NCI-H2227 treated with DMSO at 0.1 percent for 48 hours (cell line): ENCODE results near the gene MSLN.

Experiments
- DNase-seq: peaks from one replicate; lab custom pipeline; 2025; lab: John Stamatoyannopoulos, UW

The MSLN gene

DNA sequence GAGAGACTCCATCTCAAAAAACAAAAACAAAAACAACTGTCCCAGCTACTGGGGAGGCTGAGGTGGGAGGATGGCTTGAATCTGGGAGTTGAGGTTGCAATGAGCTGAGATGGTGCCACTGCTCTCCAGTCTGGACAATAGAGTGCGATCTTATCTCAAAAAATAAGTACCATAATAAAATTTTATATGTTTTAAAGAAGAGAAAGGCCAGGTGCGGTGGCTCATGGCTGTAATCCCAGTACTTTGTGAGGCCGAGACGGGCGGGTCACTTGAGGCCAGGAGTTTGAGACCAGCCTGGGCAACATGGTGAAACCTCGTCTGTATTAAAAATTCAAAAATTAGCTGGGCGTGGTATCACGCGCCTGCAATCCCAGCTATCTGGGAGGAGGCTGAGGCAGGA is 16.3 kb downstream of the MSLN start:
- no peak for DNase-seq

- no peak for DNase-seq
Observed at GRCh38 chr16:777826-778225, 17.3 kb downstream of the MSLN start.

DNA sequence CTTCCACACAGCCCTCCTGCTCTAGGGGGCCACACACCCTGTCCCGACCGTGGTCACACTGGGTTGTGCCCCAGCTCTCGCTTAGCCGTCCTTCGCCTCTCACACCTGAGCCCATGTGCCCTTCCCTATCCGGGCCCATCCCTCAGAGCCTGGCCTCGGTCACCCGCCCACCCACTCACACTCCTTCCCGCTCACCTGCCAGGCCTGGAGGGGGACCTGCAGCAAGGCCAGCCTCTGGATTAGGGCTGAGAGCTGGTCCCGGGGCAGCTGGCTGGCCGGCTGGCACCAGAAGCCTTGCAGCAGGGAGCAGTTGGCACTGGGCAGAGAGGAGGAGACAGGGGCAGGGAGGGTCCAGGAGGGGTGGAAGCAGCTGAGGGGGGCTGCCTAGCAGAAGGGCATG is 17.9 kb downstream of the MSLN start:
- no peak for DNase-seq

- DNase-seq: no peak
Observed at GRCh38 chr16:778909-779527, 18.5 kb downstream of the MSLN start.

DNA sequence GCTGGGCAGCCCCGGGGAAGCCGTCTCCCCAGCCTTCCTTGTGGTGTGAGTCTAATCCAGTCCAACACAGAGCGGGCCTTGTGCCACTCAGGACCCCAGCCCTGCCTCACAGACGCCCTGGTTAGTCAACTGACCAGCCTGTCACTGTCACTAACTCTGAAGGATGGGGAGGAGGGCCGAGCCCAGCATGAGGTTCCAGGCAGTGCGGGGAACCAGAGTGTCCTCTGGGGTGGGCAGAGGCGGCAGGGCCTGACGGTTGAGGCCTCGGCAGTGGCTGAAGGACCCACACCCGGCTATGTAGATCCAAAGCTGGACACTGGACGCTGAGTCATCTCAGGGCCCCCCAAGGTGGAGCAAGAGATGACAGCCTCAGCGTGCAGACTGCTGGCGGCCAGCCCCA is 19.0 kb downstream of the MSLN start:
- DNase-seq: no peak

GRCh38 chr16:780296-780695 is 19.8 kb downstream of the MSLN start:
- DNase-seq: no peak

DNA sequence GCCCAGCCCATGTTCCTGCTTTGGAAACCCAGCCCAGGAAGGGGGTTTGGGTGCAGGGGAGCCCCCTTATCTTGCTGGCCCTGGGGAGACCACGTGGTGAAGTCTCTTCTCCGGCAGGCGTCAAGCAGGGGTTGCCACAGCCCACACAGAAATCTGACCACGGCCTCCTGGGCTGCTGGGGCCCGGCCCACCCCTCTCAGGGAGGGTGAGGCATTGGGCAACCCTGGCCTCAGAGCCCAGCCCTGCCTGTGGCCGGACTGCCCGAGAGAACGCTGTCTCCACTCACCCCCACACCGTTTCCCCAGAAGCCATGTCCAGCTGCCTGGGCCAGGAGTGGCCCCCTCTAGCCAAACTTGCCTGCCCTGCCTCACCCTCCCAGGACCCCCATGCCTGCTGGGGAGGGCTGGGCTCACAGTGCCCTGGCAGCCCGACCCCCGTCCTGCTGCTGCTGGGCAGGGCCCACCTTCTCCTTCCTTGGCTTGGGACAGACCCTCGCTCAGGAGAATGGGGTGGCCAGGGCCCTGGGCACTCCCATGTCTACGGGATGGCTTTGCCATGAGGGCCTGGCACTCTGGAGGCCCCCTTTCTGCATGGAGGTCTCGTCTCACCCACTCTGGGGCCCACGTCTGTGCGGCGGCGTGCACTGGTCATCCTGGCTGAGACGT is 20.9 kb downstream of the MSLN start:
- DNase-seq: no peak

- no peak for DNase-seq
Observed at GRCh38 chr16:782258-782657, 21.7 kb downstream of the MSLN start.

DNA sequence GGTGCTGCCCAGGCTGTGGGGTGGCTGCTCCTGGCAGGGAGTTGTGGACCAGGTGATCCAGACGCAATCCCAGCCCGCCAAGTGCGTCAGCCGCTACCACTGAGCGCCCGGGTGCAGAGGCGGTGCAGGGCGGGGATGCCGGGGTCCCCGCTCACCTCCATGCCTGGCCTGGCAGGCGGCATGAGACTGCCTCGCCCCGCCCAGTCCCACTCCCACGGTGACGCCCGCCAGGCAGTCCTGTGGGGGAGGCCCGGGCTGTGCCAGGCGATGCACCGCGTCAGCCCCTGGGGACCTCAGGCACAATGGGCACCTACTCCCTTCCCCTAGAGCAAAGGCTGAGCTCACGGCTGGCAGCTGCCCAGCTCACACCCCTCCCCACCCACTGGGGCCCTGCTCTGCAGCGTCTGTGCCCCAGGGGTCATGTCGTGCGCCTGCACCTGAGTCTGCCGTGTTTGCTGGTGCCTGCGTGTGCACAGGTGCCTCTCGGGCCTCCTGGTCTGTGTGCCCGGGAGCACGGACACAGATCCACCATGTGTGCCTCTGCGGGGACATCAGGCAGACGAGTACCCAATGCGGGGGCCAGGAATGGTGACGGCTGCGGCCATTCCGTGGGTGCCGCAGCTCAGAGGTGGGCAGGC is 22.4 kb downstream of the MSLN start:
- no peak for DNase-seq

- no peak for DNase-seq
Observed at GRCh38 chr16:783404-784161, 23.0 kb downstream of the MSLN start.

- no peak for DNase-seq
Observed at GRCh38 chr16:784431-784830, 23.9 kb downstream of the MSLN start.

DNA sequence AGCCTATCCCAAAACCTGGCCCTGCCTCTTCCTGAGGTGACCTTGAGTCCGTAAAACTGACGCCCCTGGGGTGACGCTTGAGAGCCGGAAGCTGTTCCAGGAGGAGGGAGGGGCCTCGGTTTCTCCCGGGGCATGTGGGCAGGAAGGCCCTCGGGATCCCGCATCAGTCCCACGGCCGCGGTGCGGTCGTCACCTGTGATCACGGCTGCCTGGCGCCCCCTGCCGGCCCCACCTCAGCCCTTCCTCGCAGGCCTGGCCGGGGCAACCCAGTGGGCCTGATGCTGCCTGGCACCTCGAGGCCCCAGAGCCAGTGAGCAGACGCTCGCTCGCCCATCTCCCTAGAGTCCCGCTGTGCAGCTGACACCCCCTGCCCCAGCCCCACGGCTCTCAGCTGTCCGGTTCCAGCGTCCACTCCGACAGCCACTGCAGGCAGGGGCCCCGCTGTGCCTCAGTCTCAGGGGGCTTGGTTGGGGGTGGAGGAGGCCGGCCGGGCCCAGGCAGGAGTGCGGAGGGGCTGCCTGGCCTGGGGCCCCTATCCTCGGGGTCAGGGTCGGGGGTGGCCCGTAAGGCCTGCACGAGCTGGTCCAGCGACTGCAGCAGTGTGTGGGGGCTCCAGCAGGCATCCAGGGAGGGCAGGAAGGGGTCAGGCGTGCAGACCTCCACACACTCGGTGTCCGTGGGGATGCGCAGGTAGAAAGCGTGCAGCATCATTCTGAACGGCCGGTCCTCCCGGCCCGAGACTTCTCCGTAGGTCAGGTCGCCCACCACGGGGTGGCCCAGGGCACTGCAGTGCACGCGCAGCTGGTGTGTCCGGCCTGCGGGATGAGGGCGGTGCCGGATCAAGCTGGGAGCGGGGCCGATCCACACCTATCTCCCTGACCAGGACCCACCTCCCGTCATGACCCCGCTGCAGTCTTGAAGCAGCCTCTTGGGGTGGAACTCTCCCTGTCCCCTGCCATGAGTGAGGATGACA is 25.3 kb downstream of the MSLN start:
- DNase-seq: no peak

- no peak for DNase-seq
Observed at GRCh38 chr16:787321-787966, 26.9 kb downstream of the MSLN start.

DNA sequence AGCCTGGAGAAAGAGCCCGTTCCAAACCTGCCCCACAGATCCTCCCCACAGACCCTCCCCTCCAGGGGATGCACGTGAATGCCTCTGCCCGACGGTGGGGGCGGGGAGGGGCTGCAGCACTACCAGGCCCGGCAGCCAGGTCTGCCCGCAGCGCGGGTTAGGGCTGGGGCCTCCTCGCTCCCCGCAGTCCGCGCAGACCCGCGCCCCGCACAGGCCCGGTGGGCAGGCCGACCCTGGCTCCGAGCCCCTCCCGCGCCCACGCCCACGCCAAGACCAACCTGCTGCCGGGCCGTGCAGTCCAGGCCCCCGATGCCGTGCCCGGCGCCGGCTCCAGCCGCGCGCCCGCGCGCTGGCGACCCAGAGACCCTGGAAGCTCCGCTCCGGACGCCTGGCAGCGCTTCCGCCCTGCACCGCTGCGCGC is 27.5 kb downstream of the MSLN start, which contains the start of gene RPUSD1:
TSS of gene RPUSD1 (minus strand) at position 404 of the 421 bp plus-strand sequence. CDS start 644 bp downstream, outside the sequence.
- DNase-seq: no peak

GRCh38 chr16:788399-789126 is 28.0 kb downstream of the MSLN start, which contains the start of gene CHTF18:
Gene CHTF18 (plus strand): TSS chr16:788620. CDS start chr16:788685, 65 bp downstream.
- peak; percentile 82 for DNase-seq

DNA sequence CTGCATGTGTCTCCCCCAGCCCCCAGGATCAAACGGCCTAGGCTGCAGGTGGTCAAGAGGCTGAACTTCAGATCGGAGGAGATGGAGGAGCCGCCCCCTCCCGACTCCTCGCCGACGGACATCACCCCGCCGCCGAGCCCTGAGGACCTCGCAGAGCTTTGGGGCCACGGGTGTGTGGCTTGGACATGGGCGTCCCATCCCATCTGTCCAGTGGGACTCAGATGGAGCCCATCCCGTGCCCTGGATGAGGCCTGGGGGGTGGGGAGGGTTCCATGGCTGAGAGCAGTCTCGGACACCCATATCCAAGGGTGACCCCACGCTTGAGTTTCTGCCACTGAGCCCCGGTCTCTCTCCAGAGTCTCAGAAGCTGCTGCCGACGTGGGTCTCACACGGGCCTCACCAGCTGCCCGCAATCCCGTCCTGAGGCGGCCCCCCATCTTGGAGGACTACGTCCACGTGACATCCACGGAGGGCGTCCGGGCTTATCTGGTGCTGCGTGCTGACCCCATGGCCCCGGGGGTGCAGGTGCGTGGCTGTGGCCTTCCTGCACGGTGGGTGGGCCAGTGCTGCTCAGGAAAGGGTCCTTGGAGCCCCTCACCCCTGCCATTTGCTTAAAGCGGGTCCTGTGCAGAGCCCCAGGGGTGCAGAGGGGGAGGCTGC is 28.8 kb downstream of the MSLN start:
- DNase-seq: no peak

DNA sequence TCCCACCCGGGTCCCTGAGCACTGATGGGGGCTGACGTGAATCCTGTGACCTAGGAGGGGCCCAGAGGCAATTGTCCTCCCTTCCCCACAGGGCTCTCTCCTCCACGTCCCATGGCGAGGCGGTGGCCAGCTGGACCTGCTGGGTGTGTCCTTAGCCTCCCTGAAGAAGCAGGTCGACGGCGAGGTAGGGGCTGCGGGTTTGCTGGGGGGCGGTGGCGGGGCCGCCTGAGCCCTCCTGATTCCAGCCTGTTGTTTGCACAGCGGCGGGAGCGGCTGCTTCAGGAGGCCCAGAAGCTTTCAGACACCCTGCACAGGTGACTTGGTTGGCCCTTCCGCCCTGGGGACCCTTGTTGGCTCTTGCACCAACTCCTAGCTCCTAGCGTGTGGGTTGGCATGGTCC is 29.6 kb downstream of the MSLN start:
- no peak for DNase-seq

GRCh38 chr16:791131-791530 is 30.6 kb downstream of the MSLN start:
- no peak for DNase-seq

GRCh38 chr16:792221-792995 is 31.9 kb downstream of the MSLN start:
- no peak for DNase-seq
